HEK293 (cell line): ENCODE results near the gene IMPDH1.

Source experiments
- MYNN ChIP-seq: fragments of 450-650 bp; formaldehyde crosslinking; IDR thresholded peaks from 2 replicates; pipeline ENCODE4 v1.5.1; 2016; ENCODE audit warnings: missing biosample characterization, missing genetic modification characterization, borderline replicate concordance
- MZF1 ChIP-seq: fragments of 450-650 bp; formaldehyde crosslinking; IDR thresholded peaks from 2 replicates; pipeline ENCODE4 v1.5.1; 2017; ENCODE audit warnings: missing biosample characterization, missing genetic modification characterization, borderline replicate concordance
- ZNF24 ChIP-seq: fragments of 450-650 bp; formaldehyde crosslinking; IDR thresholded peaks from 2 replicates; pipeline ENCODE4 v1.5.1; 2016; ENCODE audit warnings: missing biosample characterization, missing genetic modification characterization
- ZNF629 ChIP-seq: fragments of 450-650 bp; formaldehyde crosslinking; IDR thresholded peaks from 2 replicates; pipeline ENCODE4 v1.5.1; 2017; ENCODE audit warnings: missing biosample characterization, missing genetic modification characterization
- TF ChIP-seq, protein P1 (sequence below): fragments of 450-650 bp; formaldehyde crosslinking; IDR thresholded peaks from 2 replicates; pipeline ENCODE4 v1.5.1; 2016; ENCODE audit warnings: missing biosample characterization, missing genetic modification characterization

DNA sequence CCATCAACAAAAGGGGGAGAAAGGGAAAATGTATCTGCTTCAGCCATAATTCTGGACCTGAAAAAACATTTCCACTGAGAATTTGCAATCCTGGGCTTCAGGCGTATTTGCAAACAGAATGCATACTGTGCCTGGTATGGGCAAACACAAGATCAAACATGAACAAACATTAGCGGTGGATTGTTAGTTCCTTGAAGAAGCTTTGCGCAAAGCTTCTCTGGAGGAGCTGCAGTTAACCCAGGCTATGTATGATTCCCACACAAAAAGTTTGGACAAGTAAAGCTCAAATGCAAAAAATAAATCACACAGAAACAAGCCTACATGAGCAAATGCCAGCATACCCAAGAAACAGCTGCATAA is 25.5 kb upstream of the IMPDH1 start:
- TF ChIP-seq, protein P1, sequence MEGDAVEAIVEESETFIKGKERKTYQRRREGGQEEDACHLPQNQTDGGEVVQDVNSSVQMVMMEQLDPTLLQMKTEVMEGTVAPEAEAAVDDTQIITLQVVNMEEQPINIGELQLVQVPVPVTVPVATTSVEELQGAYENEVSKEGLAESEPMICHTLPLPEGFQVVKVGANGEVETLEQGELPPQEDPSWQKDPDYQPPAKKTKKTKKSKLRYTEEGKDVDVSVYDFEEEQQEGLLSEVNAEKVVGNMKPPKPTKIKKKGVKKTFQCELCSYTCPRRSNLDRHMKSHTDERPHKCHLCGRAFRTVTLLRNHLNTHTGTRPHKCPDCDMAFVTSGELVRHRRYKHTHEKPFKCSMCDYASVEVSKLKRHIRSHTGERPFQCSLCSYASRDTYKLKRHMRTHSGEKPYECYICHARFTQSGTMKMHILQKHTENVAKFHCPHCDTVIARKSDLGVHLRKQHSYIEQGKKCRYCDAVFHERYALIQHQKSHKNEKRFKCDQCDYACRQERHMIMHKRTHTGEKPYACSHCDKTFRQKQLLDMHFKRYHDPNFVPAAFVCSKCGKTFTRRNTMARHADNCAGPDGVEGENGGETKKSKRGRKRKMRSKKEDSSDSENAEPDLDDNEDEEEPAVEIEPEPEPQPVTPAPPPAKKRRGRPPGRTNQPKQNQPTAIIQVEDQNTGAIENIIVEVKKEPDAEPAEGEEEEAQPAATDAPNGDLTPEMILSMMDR (tag by site-specific recombination) = no peak
- TF ChIP-seq ZNF24 (tag by site-specific recombination) = no peak
- TF ChIP-seq MYNN = no peak
- no peak for TF ChIP-seq MZF1 (tag by site-specific recombination)
- no peak for TF ChIP-seq ZNF629 (tag by site-specific recombination)
